ENCODE measurements around the gene TPM2.

Gene TPM2

GRCh38 chr9:35734096-35734495, 44.4 kb upstream of the TPM2 start:
- Histone ChIP-seq H3K79me2 (ENCODE audit: control insufficient read depth, insufficient read depth, low read length) (peaks cover 25% of the 10 kb centered on the region), H3K27me3 (ENCODE audit: insufficient read depth, low read length, poor library complexity) (no peaks in the 10 kb centered on the region), H3K4ac (ENCODE audit: low read depth, low read length) (no peak overlapping the region), H4K5ac (ENCODE audit: low read length) (no peak overlapping the region), H3K9ac (ENCODE audit: low read length) (no peak overlapping the region), H2BK120ac (ENCODE audit: low read depth, low read length) (no peak overlapping the region), H2BK15ac (replicated peaks; ENCODE audit: low read depth) (no peak overlapping the region), H3K4me2 (ENCODE audit: low read length) (no peak overlapping the region), H3K18ac (ENCODE audit: low read length) (no peak overlapping the region), H2AK5ac (ENCODE audit: low read length) (no peak overlapping the region), H3K79me1 (ENCODE audit: low read length) (peaks cover 21% of the 10 kb centered on the region), H2BK5ac (ENCODE audit: low read length) (no peak overlapping the region), H3K36me3 (ENCODE audit: control insufficient read depth, insufficient read depth, low read length) (peaks cover 16% of the 10 kb centered on the region), H3K23ac (ENCODE audit: low read length) (no peak overlapping the region), H3K4me1 (ENCODE audit: control insufficient read depth, low read depth, low read length) (peaks cover 20% of the 10 kb centered on the region), H3K27ac (ENCODE audit: low read depth, low read length) (no peak overlapping the region), H3K56ac (ENCODE audit: low read length) (no peak overlapping the region), H4K8ac (ENCODE audit: low read depth, low read length) (no peak overlapping the region), H3K4me3 (ENCODE audit: low read length) (no peak overlapping the region)
- no peak for DNase-seq
- WGBS (ENCODE audit: extremely low coverage, insufficient coverage, low lambda C conversion rate), result no CpG with 5 or more reads among the region's 3 CpGs

- H3K56ac ChIP-seq (ENCODE audit: low read length), result peak overlapping the region; percentile 92
- no CpG with 5 or more reads among the region's 14 CpGs for WGBS (ENCODE audit: extremely low coverage, insufficient coverage, low lambda C conversion rate)
- no peaks in the 10 kb centered on the region for H3K27me3 ChIP-seq (ENCODE audit: insufficient read depth, low read length, poor library complexity)
- no peak overlapping the region for H3K23ac ChIP-seq (ENCODE audit: low read length)
- H3K27ac ChIP-seq (ENCODE audit: low read depth, low read length), result peak overlapping the region; percentile 90
- H3K9ac ChIP-seq (ENCODE audit: low read length), result peak overlapping the region; percentile 86
- peak; percentile 96 for DNase-seq
- no peak overlapping the region for H3K4ac ChIP-seq (ENCODE audit: low read depth, low read length)
- H2BK15ac ChIP-seq (replicated peaks; ENCODE audit: low read depth), result no peak overlapping the region
- peak overlapping the region; percentile 95 for H3K4me2 ChIP-seq (ENCODE audit: low read length)
- no peak overlapping the region for H4K8ac ChIP-seq (ENCODE audit: low read depth, low read length)
- H3K79me1 ChIP-seq (ENCODE audit: low read length), result peaks cover 24% of the 10 kb centered on the region
- H3K79me2 ChIP-seq (ENCODE audit: control insufficient read depth, insufficient read depth, low read length), result peaks cover 28% of the 10 kb centered on the region
- no peak overlapping the region for H2BK120ac ChIP-seq (ENCODE audit: low read depth, low read length)
- peaks cover 10% of the 10 kb centered on the region for H3K36me3 ChIP-seq (ENCODE audit: control insufficient read depth, insufficient read depth, low read length)
- peak overlapping the region; percentile 82 for H3K4me3 ChIP-seq (ENCODE audit: low read length)
- peak overlapping the region; percentile 52 for H3K18ac ChIP-seq (ENCODE audit: low read length)
- no peak overlapping the region for H2AK5ac ChIP-seq (ENCODE audit: low read length)
- H3K4me1 ChIP-seq (ENCODE audit: control insufficient read depth, low read depth, low read length), result peaks cover 25% of the 10 kb centered on the region
- H2BK5ac ChIP-seq (ENCODE audit: low read length), result no peak overlapping the region
- no peak overlapping the region for H4K5ac ChIP-seq (ENCODE audit: low read length)
Observed at GRCh38 chr9:35732800-35733541, 43.2 kb upstream of the TPM2 start.

- H3K23ac ChIP-seq (ENCODE audit: low read length), result no peak within 1 kb of the TSS
- H3K18ac ChIP-seq (ENCODE audit: low read length), result peak within 1 kb of the TSS; percentile 89
- peak within 1 kb of the TSS; percentile 56 for H2BK120ac ChIP-seq (ENCODE audit: low read depth, low read length)
- peaks cover 32% of the 10 kb centered on the region for H3K4me1 ChIP-seq (ENCODE audit: control insufficient read depth, low read depth, low read length)
- peaks cover 34% of the 10 kb centered on the region for H3K79me2 ChIP-seq (ENCODE audit: control insufficient read depth, insufficient read depth, low read length)
- H3K4me2 ChIP-seq (ENCODE audit: low read length), result peak within 1 kb of the TSS; percentile 95
- H3K79me1 ChIP-seq (ENCODE audit: low read length), result peaks cover 30% of the 10 kb centered on the region
- peak; percentile 99 for DNase-seq
- H3K27ac ChIP-seq (ENCODE audit: low read depth, low read length), result peak within 1 kb of the TSS; percentile 90
- H3K27me3 ChIP-seq (ENCODE audit: insufficient read depth, low read length, poor library complexity), result no peaks in the 10 kb centered on the region
- H3K56ac ChIP-seq (ENCODE audit: low read length), result peak within 1 kb of the TSS; percentile 95
- peak within 1 kb of the TSS; percentile 49 for H2BK5ac ChIP-seq (ENCODE audit: low read length)
- peak within 1 kb of the TSS; percentile 86 for H3K9ac ChIP-seq (ENCODE audit: low read length)
- WGBS (ENCODE audit: extremely low coverage, insufficient coverage, low lambda C conversion rate), result no CpG with 5 or more reads among the region's 49 CpGs
- H2AK5ac ChIP-seq (ENCODE audit: low read length), result peak within 1 kb of the TSS; percentile 54
- peak within 1 kb of the TSS; percentile 14 for H4K5ac ChIP-seq (ENCODE audit: low read length)
- peak within 1 kb of the TSS; percentile 84 for H4K8ac ChIP-seq (ENCODE audit: low read depth, low read length)
- H3K36me3 ChIP-seq (ENCODE audit: control insufficient read depth, insufficient read depth, low read length), result peaks cover 7% of the 10 kb centered on the region
- H3K4me3 ChIP-seq (ENCODE audit: low read length), result peak within 1 kb of the TSS; percentile 82
- H2BK15ac ChIP-seq (replicated peaks; ENCODE audit: low read depth), result no peak within 1 kb of the TSS
- H3K4ac ChIP-seq (ENCODE audit: low read depth, low read length), result peak within 1 kb of the TSS; percentile 93
Observed at GRCh38 chr9:35732185-35732799, 42.6 kb upstream of the TPM2 start, which contains the start of the genes CREB3 and TLN1. Gene CREB3 (plus strand): TSS chr9:35732666. CDS start chr9:35732773, 107 bp downstream. Gene TLN1 (minus strand): TSS chr9:35732195. CDS start chr9:35725694, 6,501 bp downstream.

- no peak overlapping the region for H3K23ac ChIP-seq (ENCODE audit: low read length)
- H3K4me2 ChIP-seq (ENCODE audit: low read length), result peak overlapping the region; percentile 85
- no CpG with 5 or more reads among the region's 47 CpGs for WGBS (ENCODE audit: extremely low coverage, insufficient coverage, low lambda C conversion rate)
- peak overlapping the region; percentile 93 for H3K4ac ChIP-seq (ENCODE audit: low read depth, low read length)
- peak overlapping the region; percentile 95 for H3K56ac ChIP-seq (ENCODE audit: low read length)
- peaks cover 3% of the 10 kb centered on the region for H3K36me3 ChIP-seq (ENCODE audit: control insufficient read depth, insufficient read depth, low read length)
- H2BK5ac ChIP-seq (ENCODE audit: low read length), result peak overlapping the region; percentile 49
- H3K4me3 ChIP-seq (ENCODE audit: low read length), result peak overlapping the region; percentile 58
- peak overlapping the region; percentile 89 for H3K18ac ChIP-seq (ENCODE audit: low read length)
- H3K27ac ChIP-seq (ENCODE audit: low read depth, low read length), result peak overlapping the region; percentile 90
- peak overlapping the region; percentile 56 for H2BK120ac ChIP-seq (ENCODE audit: low read depth, low read length)
- H4K8ac ChIP-seq (ENCODE audit: low read depth, low read length), result peak overlapping the region; percentile 84
- H4K5ac ChIP-seq (ENCODE audit: low read length), result peak overlapping the region; percentile 14
- H3K27me3 ChIP-seq (ENCODE audit: insufficient read depth, low read length, poor library complexity), result no peaks in the 10 kb centered on the region
- peaks cover 36% of the 10 kb centered on the region for H3K4me1 ChIP-seq (ENCODE audit: control insufficient read depth, low read depth, low read length)
- DNase-seq, result no peak
- no peak overlapping the region for H2BK15ac ChIP-seq (replicated peaks; ENCODE audit: low read depth)
- peak overlapping the region; percentile 54 for H2AK5ac ChIP-seq (ENCODE audit: low read length)
- peaks cover 41% of the 10 kb centered on the region for H3K79me2 ChIP-seq (ENCODE audit: control insufficient read depth, insufficient read depth, low read length)
- H3K79me1 ChIP-seq (ENCODE audit: low read length), result peaks cover 37% of the 10 kb centered on the region
- H3K9ac ChIP-seq (ENCODE audit: low read length), result peak overlapping the region; percentile 82
Observed at GRCh38 chr9:35731415-35732184, 41.9 kb upstream of the TPM2 start.

GRCh38 chr9:35730486-35730854, 40.7 kb upstream of the TPM2 start:
- Histone ChIP-seq H3K4ac (ENCODE audit: low read depth, low read length) (no peak overlapping the region), H4K8ac (ENCODE audit: low read depth, low read length) (no peak overlapping the region), H3K79me2 (ENCODE audit: control insufficient read depth, insufficient read depth, low read length) (peaks cover 46% of the 10 kb centered on the region), H4K5ac (ENCODE audit: low read length) (no peak overlapping the region), H2BK15ac (replicated peaks; ENCODE audit: low read depth) (no peak overlapping the region), H3K27ac (ENCODE audit: low read depth, low read length) (no peak overlapping the region), H3K36me3 (ENCODE audit: control insufficient read depth, insufficient read depth, low read length) (peaks cover 3% of the 10 kb centered on the region), H3K79me1 (ENCODE audit: low read length) (peaks cover 43% of the 10 kb centered on the region), H3K4me2 (ENCODE audit: low read length) (peak overlapping the region; percentile 50), H3K23ac (ENCODE audit: low read length) (no peak overlapping the region), H3K18ac (ENCODE audit: low read length) (no peak overlapping the region), H2BK5ac (ENCODE audit: low read length) (no peak overlapping the region), H3K4me1 (ENCODE audit: control insufficient read depth, low read depth, low read length) (peaks cover 36% of the 10 kb centered on the region), H2BK120ac (ENCODE audit: low read depth, low read length) (no peak overlapping the region), H2AK5ac (ENCODE audit: low read length) (peak overlapping the region; percentile 71), H3K4me3 (ENCODE audit: low read length) (no peak overlapping the region), H3K27me3 (ENCODE audit: insufficient read depth, low read length, poor library complexity) (no peaks in the 10 kb centered on the region), H3K56ac (ENCODE audit: low read length) (peak overlapping the region; percentile 75), H3K9ac (ENCODE audit: low read length) (peak overlapping the region; percentile 82)
- WGBS (ENCODE audit: extremely low coverage, insufficient coverage, low lambda C conversion rate), result 100% methylated on average over 2 of the region's 2 CpGs
- no peak for DNase-seq
